ENCODE results near the gene BTNL9.
"Not testable (repeated sequence)": the region's sequence is repeated elsewhere in the genome, so short reads cannot be mapped to it uniquely, and the experiment has no call there.

Gene BTNL9

GRCh38 chr5:181061645-181062044 lies 21.6 kb downstream of the BTNL9 start:
- no peak for DNase-seq (ENCODE audit: low read depth)

- DNase-seq (ENCODE audit: low read depth): no peak
Observed at GRCh38 chr5:181062631-181063030, 22.6 kb downstream of the BTNL9 start.

- DNase-seq (ENCODE audit: low read depth): no peak
Observed at GRCh38 chr5:181063514-181063913, 23.4 kb downstream of the BTNL9 start.

GRCh38 chr5:181064987-181065386 lies 24.9 kb downstream of the BTNL9 start:
- no peak for DNase-seq (ENCODE audit: low read depth)

- no peak for DNase-seq (ENCODE audit: low read depth)
Observed at GRCh38 chr5:181069767-181070491, 29.9 kb downstream of the BTNL9 start.

- DNase-seq (ENCODE audit: low read depth): no peak
Observed at GRCh38 chr5:181070523-181070922, 30.5 kb downstream of the BTNL9 start.

GRCh38 chr5:181071257-181071656 lies 31.2 kb downstream of the BTNL9 start:
- no peak for DNase-seq (ENCODE audit: low read depth)

- no peak for DNase-seq (ENCODE audit: low read depth)
Observed at GRCh38 chr5:181076920-181077319, 36.9 kb downstream of the BTNL9 start.

- DNase-seq (ENCODE audit: low read depth): no peak
Observed at GRCh38 chr5:181081989-181082388, 41.9 kb downstream of the BTNL9 start.

- no peak for DNase-seq (ENCODE audit: low read depth)
Observed at GRCh38 chr5:181084621-181085195, 44.6 kb downstream of the BTNL9 start.

- DNase-seq (ENCODE audit: low read depth): no peak
Observed at GRCh38 chr5:181086026-181086883, 46.2 kb downstream of the BTNL9 start.

GRCh38 chr5:181086884-181087205 lies 46.8 kb downstream of the BTNL9 start:
- no peak for DNase-seq (ENCODE audit: low read depth)

- no peak for DNase-seq (ENCODE audit: low read depth)
Observed at GRCh38 chr5:181087309-181087708, 47.2 kb downstream of the BTNL9 start.

GRCh38 chr5:181088289-181088688 lies 48.2 kb downstream of the BTNL9 start:
- no peak for DNase-seq (ENCODE audit: low read depth)

- DNase-seq (ENCODE audit: low read depth): no peak
Observed at GRCh38 chr5:181092428-181092827, 52.4 kb downstream of the BTNL9 start.

- not testable (repeated sequence) for DNase-seq (ENCODE audit: low read depth)
Observed at GRCh38 chr5:181095162-181095561, 55.1 kb downstream of the BTNL9 start.

GRCh38 chr5:181096721-181097382 lies 56.8 kb downstream of the BTNL9 start:
- not testable (repeated sequence) for DNase-seq (ENCODE audit: low read depth)

GRCh38 chr5:181097383-181097753 lies 57.3 kb downstream of the BTNL9 start:
- DNase-seq (ENCODE audit: low read depth): not testable (repeated sequence)

GRCh38 chr5:181097759-181098491 lies 57.9 kb downstream of the BTNL9 start:
- not testable (repeated sequence) for DNase-seq (ENCODE audit: low read depth)

- DNase-seq (ENCODE audit: low read depth): no peak
Observed at GRCh38 chr5:181098762-181099601, 58.9 kb downstream of the BTNL9 start.

GRCh38 chr5:181099602-181100086 lies 59.6 kb downstream of the BTNL9 start:
- no peak for DNase-seq (ENCODE audit: low read depth)
